Measurements from ENCODE around the gene PNMA6F.

PNMA6F gene

GRCh38 chrX:153336988-153337387 lies 15.4 kb upstream of the PNMA6F start:
- no peak for TF ChIP-seq CTCF (IDR thresholded peaks at IDR 0.05; ENCODE audit: low read depth, low read length, missing control alignments)
- no peak for DNase-seq (ENCODE audit: extremely low read depth, low read depth)
- no peak overlapping the region for H3K4me3 ChIP-seq (replicated peaks; ENCODE audit: low read depth, low read length)

GRCh38 chrX:153336121-153336894 lies 14.7 kb upstream of the PNMA6F start:
- no peak for TF ChIP-seq CTCF (IDR thresholded peaks at IDR 0.05; ENCODE audit: low read depth, low read length, missing control alignments)
- H3K4me3 ChIP-seq (replicated peaks; ENCODE audit: low read depth, low read length): no peak overlapping the region
- no peak for DNase-seq (ENCODE audit: extremely low read depth, low read depth)

GRCh38 chrX:153334654-153335295 lies 13.2 kb upstream of the PNMA6F start:
- no peak for TF ChIP-seq CTCF (IDR thresholded peaks at IDR 0.05; ENCODE audit: low read depth, low read length, missing control alignments)
- peak overlapping the region; percentile 51 for H3K4me3 ChIP-seq (replicated peaks; ENCODE audit: low read depth, low read length)
- DNase-seq (ENCODE audit: extremely low read depth, low read depth): no peak

- no peak for DNase-seq (ENCODE audit: extremely low read depth, low read depth)
- peak within 1 kb of the TSS; percentile 51 for H3K4me3 ChIP-seq (replicated peaks; ENCODE audit: low read depth, low read length)
- no peak for TF ChIP-seq CTCF (IDR thresholded peaks at IDR 0.05; ENCODE audit: low read depth, low read length, missing control alignments)
These were observed 12.5 kb upstream of the PNMA6F start, which contains the start of gene ZNF275 for GRCh38 chrX:153333821-153334653. ZNF275 (plus strand) TSS chrX:153334153; CDS start chrX:153336680, 2,527 bp downstream.

GRCh38 chrX:153333266-153333665 lies 11.7 kb upstream of the PNMA6F start:
- peak overlapping the region; percentile 35 for H3K4me3 ChIP-seq (replicated peaks; ENCODE audit: low read depth, low read length)
- no peak for TF ChIP-seq CTCF (IDR thresholded peaks at IDR 0.05; ENCODE audit: low read depth, low read length, missing control alignments)
- DNase-seq (ENCODE audit: extremely low read depth, low read depth): no peak

- no peak for TF ChIP-seq CTCF (IDR thresholded peaks at IDR 0.05; ENCODE audit: low read depth, low read length, missing control alignments)
- no peak overlapping the region for H3K4me3 ChIP-seq (replicated peaks; ENCODE audit: low read depth, low read length)
- no peak for DNase-seq (ENCODE audit: extremely low read depth, low read depth)
These were observed 6.0 kb upstream of the PNMA6F start for GRCh38 chrX:153327561-153327960.
